Sigmoid colon (tissue), 7 donors: ENCODE data around the gene BOLL. TPM values are rescaled to one million over a fixed set of nuclear protein-coding genes. Genes with fewer than 3 reads are reported as not detected.
"Not testable (repeated sequence)": the region's sequence is repeated elsewhere in the genome, so short reads cannot be mapped to it uniquely, and the experiment has no call there.

Experiments used
- DNase-seq: peaks from one replicate; pipeline ENCODE4 v3.0.0-alpha.2; 2019
- H3K27ac ChIP-seq, 4 donors: fragments of 200-600 bp; sonication (generic); one replicate each; pipeline ENCODE4 v1.5.1; 2016 to 2019; ENCODE audit warnings: mild to moderate bottlenecking in 1 of 4
- H3K27me3 ChIP-seq, 3 donors: fragments of 200-600 bp; sonication (generic); one replicate each; pipeline ENCODE4 v1.5.1; 2019; ENCODE audit warnings: mild to moderate bottlenecking in 1 of 3
- H3K36me3 ChIP-seq, 4 donors: fragments of 200-600 bp; sonication (generic); one replicate each; pipeline ENCODE4 v1.5.1; 2016 to 2019
- H3K4me1 ChIP-seq, 4 donors: fragments of 200-600 bp; sonication (generic); one replicate each; pipeline ENCODE4 v1.5.1; 2017 to 2019
- H3K4me3 ChIP-seq, 4 donors: fragments of 200-600 bp; sonication (generic); one replicate each; pipeline ENCODE4 v1.5.1; 2017 to 2019; ENCODE audit warnings: mild to moderate bottlenecking in 2 of 4, moderate library complexity in 1 of 4
- H3K9me3 ChIP-seq, 4 donors: fragments of 200-600 bp in 3 of 4; sonication (generic) in 3 of 4; one replicate each; pipeline versions ENCODE4 v1.5.1 to v1.6.1; 2013 to 2019
- CTCF ChIP-seq, 4 experiments: fragments of 450-650 bp in 3 of 4; fragments of 200-600 bp in 1 of 4; IDR thresholded peaks; one replicate each; pipeline ENCODE4 v1.5.1; 2016 to 2019; ENCODE audit warnings: antibody characterized with exemption in 4 of 4, mild to moderate bottlenecking in 3 of 4, moderate library complexity in 2 of 4
- EP300 ChIP-seq, 4 donors: sonication (generic); formaldehyde crosslinking; IDR thresholded peaks; one replicate each; pipeline ENCODE4 v1.6.1; 2017; ENCODE audit warnings: antibody characterized with exemption in 4 of 4
- POLR2A ChIP-seq, 2 donors: fragments of 450-650 bp; IDR thresholded peaks; one replicate each; pipeline ENCODE4 v1.6.1; 2016; ENCODE audit warnings: antibody characterized with exemption in 2 of 2, mild to moderate bottlenecking in 2 of 2, moderate library complexity in 2 of 2
- POLR2AphosphoS5 ChIP-seq, 4 donors: sonication (generic); formaldehyde crosslinking; IDR thresholded peaks; one replicate each; pipeline ENCODE4 v1.6.1; 2017; ENCODE audit warnings: antibody characterized with exemption in 4 of 4
- WGBS, 2 donors: extraction: QIAGEN DNeasy Blood & Tissue Kit; methylation state at CpG; one replicate each; pipeline ENCODE4 v1.1.7; 2013; 5-methylcytosine and 5-hydroxymethylcytosine counted together
- intact Hi-C: fragments of 100-400 bp; cut with DNase I; formaldehyde crosslinking; loops from one replicate; pipeline ENCODE4 v1.15.1; 2023
- polyA plus RNA-seq, 3 donors: library from polyadenylated mRNA; stranded (reverse); fragments of 200-250 nt; gene quantifications; one replicate each; pipeline ENCODE4 v1.2.3, GENCODE V29; 2013
- total RNA-seq, 4 donors: library from RNA; depleted of rRNA; stranded (reverse); fragments of >200 nt; gene quantifications; one replicate each; pipeline ENCODE4 v1.1.0, GENCODE V29; 2016
- donor health status: healthy with polysubstance abuse.
- donor health status: Bipolar disorder and iron deficiency.
- donor health status: healthy.

Gene BOLL
- total and polyA plus RNA-seq, 7 donors: not detected

- no peak overlapping the region for H3K27ac ChIP-seq
- H3K36me3 ChIP-seq: no peaks in the 10 kb centered on the region
- H3K9me3 ChIP-seq: no peaks in the 10 kb centered on the region
- H3K4me1 ChIP-seq: no peaks in the 10 kb centered on the region
- TF ChIP-seq POLR2A (IDR thresholded peaks at IDR 0.05) (no peak), EP300 (IDR thresholded peaks at IDR 0.05) (no peak), CTCF (IDR thresholded peaks at IDR 0.05) (no peak), POLR2AphosphoS5 (IDR thresholded peaks at IDR 0.05) (no peak)
- H3K4me3 ChIP-seq: no peak overlapping the region
- 76 to 91% methylated on average over 2 of the region's 2 CpGs for WGBS, 2 donors
- intact Hi-C loops: no loop called here
- H3K27me3 ChIP-seq: no peaks in the 10 kb centered on the region
- DNase-seq: no peak
These were observed 67.3 kb downstream of the BOLL start for GRCh38 chr2:197717863-197718262.

GRCh38 chr2:197713271-197713670 is 71.8 kb downstream of the BOLL start:
- 29 to 72% methylated on average over 3 of the region's 3 CpGs for WGBS, 2 donors
- no peak for DNase-seq
- intact Hi-C loops: no loop called here
- peaks cover 0 to 5% (median 0%) of the 10 kb centered on the region in 4 donors for H3K36me3 ChIP-seq
- no peak overlapping the region for H3K4me3 ChIP-seq
- no peaks in the 10 kb centered on the region for H3K9me3 ChIP-seq
- TF ChIP-seq POLR2A (IDR thresholded peaks at IDR 0.05): no peak
- no peak for TF ChIP-seq POLR2AphosphoS5 (IDR thresholded peaks at IDR 0.05)
- no peak for TF ChIP-seq EP300 (IDR thresholded peaks at IDR 0.05)
- no peak for TF ChIP-seq CTCF (IDR thresholded peaks at IDR 0.05)
- H3K27me3 ChIP-seq: no peaks in the 10 kb centered on the region
- H3K4me1 ChIP-seq: peaks cover 0 to 20% (median 7%) of the 10 kb centered on the region in 4 donors
- no peak overlapping the region for H3K27ac ChIP-seq

- Histone ChIP-seq H3K4me1 (peaks cover 0 to 31% (median 23%) of the 10 kb centered on the region in 4 donors), H3K27ac (no peak overlapping the region), H3K27me3 (no peaks in the 10 kb centered on the region), H3K9me3 (no peaks in the 10 kb centered on the region), H3K36me3 (peaks cover 0 to 5% (median 0%) of the 10 kb centered on the region in 4 donors), H3K4me3 (no peak overlapping the region)
- DNase-seq: no peak
- intact Hi-C loops: no loop called here
- TF ChIP-seq POLR2A (IDR thresholded peaks at IDR 0.05) (no peak), POLR2AphosphoS5 (IDR thresholded peaks at IDR 0.05) (no peak), CTCF (IDR thresholded peaks at IDR 0.05) (no peak), EP300 (IDR thresholded peaks at IDR 0.05) (no peak)
These were observed 73.5 kb downstream of the BOLL start for GRCh38 chr2:197711578-197711977.

- Histone ChIP-seq H3K36me3 (peaks cover 0 to 5% (median 0%) of the 10 kb centered on the region in 4 donors), H3K4me3 (no peak overlapping the region), H3K27ac (no peak overlapping the region), H3K27me3 (no peaks in the 10 kb centered on the region), H3K9me3 (no peaks in the 10 kb centered on the region), H3K4me1 (peaks cover 0 to 41% (median 30%) of the 10 kb centered on the region in 4 donors)
- no peak for DNase-seq
- intact Hi-C loops: no loop called here
- no peak for TF ChIP-seq POLR2AphosphoS5 (IDR thresholded peaks at IDR 0.05)
- TF ChIP-seq CTCF (IDR thresholded peaks at IDR 0.05): no peak
- TF ChIP-seq POLR2A (IDR thresholded peaks at IDR 0.05): no peak
- TF ChIP-seq EP300 (IDR thresholded peaks at IDR 0.05): no peak
These were observed 74.6 kb downstream of the BOLL start for GRCh38 chr2:197710424-197711042.

GRCh38 chr2:197709140-197709539 is 76.0 kb downstream of the BOLL start:
- not testable (repeated sequence) for H3K9me3 ChIP-seq, H3K36me3 ChIP-seq, H3K27me3 ChIP-seq, DNase-seq, H3K4me3 ChIP-seq, H3K27ac ChIP-seq
- intact Hi-C loops: loop anchor here (5.0 to 10.0 kb wide), 3 partner anchors 192 to 586 kb away; partner anchors contain the start of genes COQ10B and MOB4
- 87 to 92% methylated on average over 7 of the region's 7 CpGs for WGBS, 2 donors
- peaks cover 0 to 41% (median 36%) of the 10 kb centered on the region in 4 donors for H3K4me1 ChIP-seq
